OCI-M2 (cell line): ENCODE data around the gene GTSE1.

Experiments
- DNase-seq: peaks from one replicate; lab custom pipeline; 2025; ENCODE audit not compliant: unreplicated experiment; lab: John Stamatoyannopoulos, UW

GTSE1 gene

GRCh38 chr22:46273432-46274148 lies 23.1 kb upstream of the GTSE1 start:
- no peak for DNase-seq

- DNase-seq, result no peak
Observed at GRCh38 chr22:46274381-46274780, 22.3 kb upstream of the GTSE1 start.

GRCh38 chr22:46275455-46276122 lies 21.1 kb upstream of the GTSE1 start:
- no peak for DNase-seq

GRCh38 chr22:46276563-46276962 lies 20.1 kb upstream of the GTSE1 start:
- DNase-seq, result no peak

- DNase-seq, result no peak
Observed at GRCh38 chr22:46278656-46279645, 17.7 kb upstream of the GTSE1 start.

- DNase-seq, result no peak
Observed at GRCh38 chr22:46280063-46280817, 16.4 kb upstream of the GTSE1 start.

GRCh38 chr22:46280999-46281623 lies 15.6 kb upstream of the GTSE1 start:
- DNase-seq, result no peak

- no peak for DNase-seq
Observed at GRCh38 chr22:46281866-46282678, 14.6 kb upstream of the GTSE1 start.

GRCh38 chr22:46286006-46286405 lies 10.7 kb upstream of the GTSE1 start:
- no peak for DNase-seq

GRCh38 chr22:46286941-46287872 lies 9.5 kb upstream of the GTSE1 start:
- no peak for DNase-seq

GRCh38 chr22:46287873-46288751 lies 8.6 kb upstream of the GTSE1 start:
- no peak for DNase-seq

GRCh38 chr22:46288846-46289243 lies 7.8 kb upstream of the GTSE1 start:
- DNase-seq, result no peak

- no peak for DNase-seq
Observed at GRCh38 chr22:46289244-46289891, 7.3 kb upstream of the GTSE1 start.

- DNase-seq, result no peak
Observed at GRCh38 chr22:46290121-46290842, 6.4 kb upstream of the GTSE1 start.

GRCh38 chr22:46290843-46291785 lies 5.6 kb upstream of the GTSE1 start:
- no peak for DNase-seq
